ENCODE measurements around the gene USF2. TPM values are rescaled to one million over a fixed set of nuclear protein-coding genes. Genes with fewer than 3 reads are reported as not detected.

USF2 gene
- total RNA-seq, 1 donor from 2014 or later = 133 TPM

- Mint-ChIP-seq H3K27me3 (no peaks in the 10 kb centered on the region), H3K9me3 (no peaks in the 10 kb centered on the region), H3K36me3 (peaks cover 11% of the 10 kb centered on the region), H3K4me3 (peak overlapping the region; percentile 78), H3K4me1 (ENCODE audit: unreplicated experiment) (peaks cover 11% of the 10 kb centered on the region), H3K27ac (no peak overlapping the region)
- no peak for TF ChIP-seq CTCF (conservative IDR thresholded peaks at IDR 0.05)
- DNase-seq (ENCODE audit: extremely low spot score, unreplicated experiment) = no peak
These were observed 1.6 kb downstream of the USF2 start for GRCh38 chr19:35270381-35270811.

- H3K27me3 Mint-ChIP-seq = no peaks in the 10 kb centered on the region
- H3K4me1 Mint-ChIP-seq (ENCODE audit: unreplicated experiment) = peaks cover 5% of the 10 kb centered on the region
- H3K27ac Mint-ChIP-seq = no peak overlapping the region
- no peaks in the 10 kb centered on the region for H3K9me3 Mint-ChIP-seq
- peaks cover 15% of the 10 kb centered on the region for H3K36me3 Mint-ChIP-seq
- DNase-seq (ENCODE audit: extremely low spot score, unreplicated experiment) = no peak
- no peak for TF ChIP-seq CTCF (conservative IDR thresholded peaks at IDR 0.05)
- no peak overlapping the region for H3K4me3 Mint-ChIP-seq
These were observed 2.8 kb downstream of the USF2 start for GRCh38 chr19:35271546-35271945.

- no peaks in the 10 kb centered on the region for H3K9me3 Mint-ChIP-seq
- H3K4me1 Mint-ChIP-seq (ENCODE audit: unreplicated experiment) = peaks cover 5% of the 10 kb centered on the region
- peaks cover 15% of the 10 kb centered on the region for H3K36me3 Mint-ChIP-seq
- DNase-seq (ENCODE audit: extremely low spot score, unreplicated experiment) = no peak
- no peak overlapping the region for H3K4me3 Mint-ChIP-seq
- no peaks in the 10 kb centered on the region for H3K27me3 Mint-ChIP-seq
- no peak for TF ChIP-seq CTCF (conservative IDR thresholded peaks at IDR 0.05)
- H3K27ac Mint-ChIP-seq = no peak overlapping the region
These were observed 3.5 kb downstream of the USF2 start for GRCh38 chr19:35272122-35272719.

- peaks cover 15% of the 10 kb centered on the region for H3K36me3 Mint-ChIP-seq
- DNase-seq (ENCODE audit: extremely low spot score, unreplicated experiment) = no peak
- no peak overlapping the region for H3K27ac Mint-ChIP-seq
- peaks cover 5% of the 10 kb centered on the region for H3K4me1 Mint-ChIP-seq (ENCODE audit: unreplicated experiment)
- peak overlapping the region; percentile 39 for H3K4me3 Mint-ChIP-seq
- TF ChIP-seq CTCF (conservative IDR thresholded peaks at IDR 0.05) = no peak
- H3K9me3 Mint-ChIP-seq = no peaks in the 10 kb centered on the region
- H3K27me3 Mint-ChIP-seq = no peaks in the 10 kb centered on the region
These were observed 4.3 kb downstream of the USF2 start for GRCh38 chr19:35272954-35273649.

- peaks cover 15% of the 10 kb centered on the region for H3K36me3 Mint-ChIP-seq
- DNase-seq (ENCODE audit: extremely low spot score, unreplicated experiment) = no peak
- H3K9me3 Mint-ChIP-seq = no peaks in the 10 kb centered on the region
- H3K27me3 Mint-ChIP-seq = no peaks in the 10 kb centered on the region
- peak overlapping the region; percentile 60 for H3K4me3 Mint-ChIP-seq
- H3K27ac Mint-ChIP-seq = no peak overlapping the region
- H3K4me1 Mint-ChIP-seq (ENCODE audit: unreplicated experiment) = peaks cover 5% of the 10 kb centered on the region
- no peak for TF ChIP-seq CTCF (conservative IDR thresholded peaks at IDR 0.05)
These were observed 5.0 kb downstream of the USF2 start for GRCh38 chr19:35273686-35274259.

Data from type B pancreatic cell (in vitro differentiated cells).